ENCODE measurements around the gene PRRX2. TPM values are rescaled to one million over a fixed set of nuclear protein-coding genes. Genes with fewer than 3 reads are reported as not detected.

Gene PRRX2
- total RNA-seq, 1 donor from 2014 or later: not detected

DNA sequence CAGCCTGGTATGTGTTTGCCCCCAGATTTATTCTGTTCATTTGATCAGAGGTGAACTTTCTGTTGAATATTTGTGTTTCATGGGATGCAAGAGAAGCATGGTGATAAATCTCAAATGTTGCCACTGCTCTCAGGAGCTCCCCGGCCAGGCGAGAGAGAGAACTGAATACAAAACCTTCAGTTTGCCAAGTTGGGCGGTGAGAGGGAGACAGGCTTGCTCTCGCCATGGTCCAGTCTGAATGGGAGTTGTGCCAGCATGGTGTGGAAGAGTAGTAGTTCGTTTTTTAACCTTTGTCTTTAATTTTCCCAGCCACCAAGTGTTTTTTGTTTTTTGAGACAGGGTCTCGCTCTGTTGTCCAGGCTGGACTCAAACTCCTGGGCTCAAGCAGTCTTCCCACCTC, 36.7 kb upstream of the PRRX2 start:
- Histone ChIP-seq H3K36me3 (ENCODE audit: control insufficient read depth, insufficient read depth, low read length) (peaks cover 19% of the 10 kb centered on the region), H3K4me3 (ENCODE audit: low read depth, low read length) (no peak overlapping the region), H3K27me3 (ENCODE audit: control insufficient read depth, insufficient read depth, low read length) (no peaks in the 10 kb centered on the region)
- TF ChIP-seq, protein P1, sequence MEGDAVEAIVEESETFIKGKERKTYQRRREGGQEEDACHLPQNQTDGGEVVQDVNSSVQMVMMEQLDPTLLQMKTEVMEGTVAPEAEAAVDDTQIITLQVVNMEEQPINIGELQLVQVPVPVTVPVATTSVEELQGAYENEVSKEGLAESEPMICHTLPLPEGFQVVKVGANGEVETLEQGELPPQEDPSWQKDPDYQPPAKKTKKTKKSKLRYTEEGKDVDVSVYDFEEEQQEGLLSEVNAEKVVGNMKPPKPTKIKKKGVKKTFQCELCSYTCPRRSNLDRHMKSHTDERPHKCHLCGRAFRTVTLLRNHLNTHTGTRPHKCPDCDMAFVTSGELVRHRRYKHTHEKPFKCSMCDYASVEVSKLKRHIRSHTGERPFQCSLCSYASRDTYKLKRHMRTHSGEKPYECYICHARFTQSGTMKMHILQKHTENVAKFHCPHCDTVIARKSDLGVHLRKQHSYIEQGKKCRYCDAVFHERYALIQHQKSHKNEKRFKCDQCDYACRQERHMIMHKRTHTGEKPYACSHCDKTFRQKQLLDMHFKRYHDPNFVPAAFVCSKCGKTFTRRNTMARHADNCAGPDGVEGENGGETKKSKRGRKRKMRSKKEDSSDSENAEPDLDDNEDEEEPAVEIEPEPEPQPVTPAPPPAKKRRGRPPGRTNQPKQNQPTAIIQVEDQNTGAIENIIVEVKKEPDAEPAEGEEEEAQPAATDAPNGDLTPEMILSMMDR (IDR thresholded peaks at IDR 0.05; ENCODE audit: insufficient read depth, low read length, severe bottlenecking): no peak
- no peak for DNase-seq (ENCODE audit: low read depth)
- no peak for FAIRE-seq

DNA sequence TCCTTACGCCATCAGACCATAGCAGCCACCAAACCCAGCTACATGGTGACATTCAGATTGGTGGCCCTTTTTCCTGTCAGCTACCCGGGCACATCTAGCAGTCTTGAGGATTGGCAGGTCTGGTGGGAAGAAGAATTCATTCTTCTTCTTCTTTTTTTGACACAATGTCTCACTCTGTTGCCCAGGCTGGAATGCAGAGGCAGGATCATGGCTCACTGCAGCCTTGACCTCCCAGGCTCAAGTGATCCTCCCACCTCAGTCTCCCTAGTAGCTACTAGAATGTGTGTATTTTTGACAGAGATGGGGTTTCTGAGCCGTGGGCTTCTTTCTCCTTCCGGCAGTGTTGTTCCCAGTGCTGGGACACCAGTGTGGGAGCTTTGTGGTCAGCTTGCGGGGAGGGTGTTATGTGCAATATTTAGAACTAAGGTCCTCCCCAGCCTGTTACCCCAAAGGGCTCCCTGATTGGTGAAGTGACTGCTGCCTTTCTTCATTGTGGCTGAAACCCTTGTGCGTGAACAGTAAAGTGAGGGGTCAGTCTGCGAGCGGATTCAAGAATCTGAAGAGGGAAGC, 36.1 kb upstream of the PRRX2 start:
- FAIRE-seq: no peak
- peaks cover 23% of the 10 kb centered on the region for H3K36me3 ChIP-seq (ENCODE audit: control insufficient read depth, insufficient read depth, low read length)
- no peaks in the 10 kb centered on the region for H3K27me3 ChIP-seq (ENCODE audit: control insufficient read depth, insufficient read depth, low read length)
- H3K4me3 ChIP-seq (ENCODE audit: low read depth, low read length): no peak overlapping the region
- no peak for DNase-seq (ENCODE audit: low read depth)
- TF ChIP-seq, protein P1 (IDR thresholded peaks at IDR 0.05; ENCODE audit: insufficient read depth, low read length, severe bottlenecking): no peak

DNA sequence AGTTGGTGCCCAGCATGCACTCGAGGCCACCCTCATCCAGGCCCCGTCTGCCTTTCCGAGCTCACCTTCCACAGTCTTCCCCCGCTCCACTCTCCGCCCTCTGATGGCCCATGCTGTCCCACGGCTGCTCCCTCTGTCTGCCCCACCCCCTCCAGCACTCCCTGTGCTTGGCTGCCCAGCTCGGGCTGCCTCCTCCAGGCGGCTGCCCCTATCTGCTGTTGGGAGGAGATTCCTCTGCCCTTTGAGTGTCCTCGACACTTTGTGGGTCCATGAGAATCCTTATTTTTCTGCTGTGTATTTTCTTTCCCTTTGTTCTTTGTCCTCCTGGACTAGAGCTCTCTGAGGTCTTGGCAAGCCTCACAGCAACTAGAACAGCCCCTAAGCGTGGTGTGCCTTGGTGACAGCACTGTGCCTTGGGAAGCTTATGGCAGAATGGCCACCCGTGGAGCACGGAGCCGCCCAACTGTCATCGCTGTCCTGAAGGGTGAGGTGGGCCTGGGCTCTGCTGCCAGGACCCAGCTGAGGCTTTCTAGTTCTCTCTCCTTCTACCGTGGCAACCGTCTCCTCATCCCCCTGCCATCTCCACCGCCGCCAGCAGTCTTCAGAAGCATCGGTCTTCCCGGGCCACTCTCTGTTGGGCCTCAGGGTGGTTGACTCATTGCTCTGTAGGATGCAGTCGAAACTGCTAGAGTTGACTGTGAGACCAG, 34.3 kb upstream of the PRRX2 start:
- peaks cover 31% of the 10 kb centered on the region for H3K36me3 ChIP-seq (ENCODE audit: control insufficient read depth, insufficient read depth, low read length)
- H3K4me3 ChIP-seq (ENCODE audit: low read depth, low read length): no peak overlapping the region
- H3K27me3 ChIP-seq (ENCODE audit: control insufficient read depth, insufficient read depth, low read length): no peaks in the 10 kb centered on the region
- FAIRE-seq: no peak
- peak; percentile 7 for DNase-seq (ENCODE audit: low read depth)
- TF ChIP-seq, protein P1 (IDR thresholded peaks at IDR 0.05; ENCODE audit: insufficient read depth, low read length, severe bottlenecking): no peak

DNA sequence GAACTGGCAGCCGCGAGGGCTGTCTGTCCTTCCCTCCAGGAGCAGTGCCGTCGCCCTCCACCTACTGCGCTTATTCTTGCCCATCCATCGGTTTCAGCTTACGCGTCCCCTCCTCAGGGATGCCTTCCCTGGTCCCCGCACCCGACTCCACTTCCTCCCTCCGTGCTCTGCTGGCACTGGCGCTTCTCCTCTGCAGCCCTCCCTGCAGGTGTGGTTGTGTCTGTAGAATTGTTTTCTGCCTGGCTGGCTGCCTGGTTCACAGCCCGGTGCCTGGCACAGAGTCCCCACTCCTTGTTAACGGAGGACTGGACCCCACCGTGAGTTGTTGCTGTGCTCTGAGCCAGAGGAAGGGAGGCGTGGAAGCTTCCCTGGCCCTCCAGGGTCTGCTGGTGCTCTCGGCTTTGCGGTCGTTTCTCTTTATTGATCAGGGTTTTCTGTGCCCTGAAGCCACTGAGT, 33.7 kb upstream of the PRRX2 start:
- FAIRE-seq (no peak), DNase-seq (ENCODE audit: low read depth) (no peak)
- no peak overlapping the region for H3K4me3 ChIP-seq (ENCODE audit: low read depth, low read length)
- H3K36me3 ChIP-seq (ENCODE audit: control insufficient read depth, insufficient read depth, low read length): peaks cover 31% of the 10 kb centered on the region
- TF ChIP-seq, protein P1 (IDR thresholded peaks at IDR 0.05; ENCODE audit: insufficient read depth, low read length, severe bottlenecking): no peak
- H3K27me3 ChIP-seq (ENCODE audit: control insufficient read depth, insufficient read depth, low read length): no peaks in the 10 kb centered on the region

DNA sequence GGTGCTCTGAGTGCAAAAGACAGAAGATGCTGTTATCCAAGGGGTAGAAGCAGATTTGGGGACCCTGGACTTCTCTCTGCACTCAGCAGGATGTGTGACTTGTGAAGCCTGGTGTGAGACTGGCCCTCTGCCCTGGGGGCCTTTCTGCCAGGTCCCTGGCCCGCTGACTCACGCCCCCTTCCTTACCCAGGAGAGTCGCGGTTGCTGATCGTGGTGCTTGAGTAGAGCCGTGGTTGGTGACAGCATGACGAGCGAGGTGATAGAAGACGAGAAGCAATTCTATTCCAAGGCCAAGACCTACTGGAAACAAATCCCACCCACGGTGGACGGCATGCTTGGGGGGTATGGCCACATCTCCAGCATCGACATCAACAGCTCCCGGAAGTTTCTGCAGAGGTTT, 33.0 kb upstream of the PRRX2 start:
- FAIRE-seq: no peak
- Histone ChIP-seq H3K4me3 (ENCODE audit: low read depth, low read length) (no peak overlapping the region), H3K27me3 (ENCODE audit: control insufficient read depth, insufficient read depth, low read length) (no peaks in the 10 kb centered on the region), H3K36me3 (ENCODE audit: control insufficient read depth, insufficient read depth, low read length) (peaks cover 34% of the 10 kb centered on the region)
- DNase-seq (ENCODE audit: low read depth): no peak
- TF ChIP-seq, protein P1 (IDR thresholded peaks at IDR 0.05; ENCODE audit: insufficient read depth, low read length, severe bottlenecking): no peak
